Small intestine (tissue), 7 donors: Measurements from ENCODE around the gene HDAC6. TPM values are rescaled to one million over a fixed set of nuclear protein-coding genes. Genes with fewer than 3 reads are reported as not detected.

Experiments used
- DNase-seq, 2 donors: peaks; one replicate each; pipeline versions ENCODE4 v3.0.0 to v3.0.0-alpha.2; 2013
- FAIRE-seq: peaks from 2 replicates; lab custom pipeline; 2012; peaks lifted over from hg19 to GRCh38; lab: Jason Lieb, UNC
- H3K27ac ChIP-seq, 3 donors: one replicate each; pipeline ENCODE4 v1.5.1; 2013; ENCODE audit warnings: low read length in 2 of 3, mild to moderate bottlenecking in 2 of 3, control low read depth in 1 of 3, inconsistent platforms in 1 of 3, low read depth in 1 of 3, moderate library complexity in 1 of 3
- H3K27me3 ChIP-seq, 3 donors: one replicate each; pipeline ENCODE4 v1.6.1; 2013; ENCODE audit warnings: low read length in 3 of 3, inconsistent platforms in 1 of 3; ENCODE audit not compliant: control insufficient read depth in 3 of 3, insufficient read depth in 3 of 3
- H3K36me3 ChIP-seq, 3 donors: one replicate each; pipeline ENCODE4 v1.6.1; 2013; ENCODE audit warnings: low read length in 3 of 3, inconsistent platforms in 1 of 3, low read depth in 1 of 3, mild to moderate bottlenecking in 1 of 3, moderate library complexity in 1 of 3; ENCODE audit not compliant: control insufficient read depth in 3 of 3, insufficient read depth in 2 of 3
- H3K4me1 ChIP-seq, 3 donors: one replicate each; pipeline ENCODE4 v1.6.1; 2013; ENCODE audit warnings: low read length in 2 of 3, inconsistent platforms in 1 of 3, low read depth in 1 of 3, mild to moderate bottlenecking in 1 of 3, moderate library complexity in 1 of 3; ENCODE audit not compliant: control insufficient read depth in 3 of 3, insufficient read depth in 2 of 3
- H3K4me3 ChIP-seq, 3 donors: one replicate each; pipeline ENCODE4 v1.5.1; 2013; ENCODE audit warnings: low read length in 3 of 3, control low read depth in 1 of 3, inconsistent platforms in 1 of 3, low read depth in 1 of 3, mild to moderate bottlenecking in 1 of 3, moderate library complexity in 1 of 3
- H3K9me3 ChIP-seq, 2 donors: one replicate each; pipeline ENCODE4 v1.6.1; 2013; ENCODE audit warnings: low read depth in 1 of 2, low read length in 1 of 2; ENCODE audit not compliant: control insufficient read depth in 2 of 2, insufficient read depth in 1 of 2
- WGBS, 3 donors: extraction: QIAGEN DNeasy Blood & Tissue Kit; methylation state at CpG; one replicate each; pipeline ENCODE4 v1.1.7; 2013; 5-methylcytosine and 5-hydroxymethylcytosine counted together
- polyA plus RNA-seq, 4 donors: library from polyadenylated mRNA; stranded (reverse) in 3 of 4; unstranded in 1 of 4; fragments of 200-250 nt in 3 of 4; fragments of 120-200 nt in 1 of 4; gene quantifications; one replicate each; pipeline versions ENCODE4 v1.2.1 to v1.2.3, GENCODE V29; 2013
- donor health status: healthy with polysubstance abuse.
- donor health status: control.
- donor health status: control.
- donor health status: Bipolar disorder and iron deficiency.
- donor health status: healthy.

Gene HDAC6
- polyA plus RNA-seq, 4 donors: 51.5 to 110 (median 102) TPM

GRCh38 chrX:48823053-48823452 lies 21.2 kb downstream of the HDAC6 start:
- H3K27ac ChIP-seq: no peak overlapping the region
- FAIRE-seq: no peak
- no peak overlapping the region for H3K4me3 ChIP-seq
- 81 to 86% (median 83%) methylated on average over 5 to 6 of the region's 6 CpGs for WGBS, 3 donors
- peaks cover 0 to 5% of the 10 kb centered on the region in 2 donors for H3K9me3 ChIP-seq
- H3K36me3 ChIP-seq: peaks cover 0 to 55% (median 2%) of the 10 kb centered on the region in 3 donors
- H3K27me3 ChIP-seq: peaks cover 0 to 18% (median 2%) of the 10 kb centered on the region in 3 donors
- DNase-seq: no peak
- no peaks in the 10 kb centered on the region for H3K4me1 ChIP-seq

DNA sequence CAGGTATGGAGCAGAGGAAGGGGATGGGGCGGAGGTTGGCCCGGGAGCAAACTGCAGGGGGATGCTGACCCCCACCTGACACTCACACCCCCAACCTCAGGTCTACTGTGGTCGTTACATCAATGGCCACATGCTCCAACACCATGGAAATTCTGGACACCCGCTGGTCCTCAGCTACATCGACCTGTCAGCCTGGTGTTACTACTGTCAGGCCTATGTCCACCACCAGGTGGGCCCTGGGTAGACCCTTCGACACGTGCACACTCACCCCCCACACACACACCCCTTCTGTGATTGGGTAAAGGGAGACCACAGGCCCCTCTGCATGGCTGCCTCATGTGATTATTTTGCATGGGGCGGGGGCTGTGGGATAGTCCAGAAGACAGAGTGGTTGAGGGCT lies 22.2 kb downstream of the HDAC6 start:
- peaks cover 0 to 5% of the 10 kb centered on the region in 2 donors for H3K9me3 ChIP-seq
- H3K4me3 ChIP-seq: no peak overlapping the region
- no peaks in the 10 kb centered on the region for H3K4me1 ChIP-seq
- no peak for FAIRE-seq
- H3K27me3 ChIP-seq: peaks cover 0 to 18% (median 2%) of the 10 kb centered on the region in 3 donors
- DNase-seq: no peak
- H3K36me3 ChIP-seq: peaks cover 0 to 45% (median 2%) of the 10 kb centered on the region in 3 donors
- 88 to 100% (median 92%) methylated on average over 5 to 8 of the region's 8 CpGs for WGBS, 3 donors
- no peak overlapping the region for H3K27ac ChIP-seq

- Histone ChIP-seq H3K36me3 (peaks cover 0 to 38% (median 2%) of the 10 kb centered on the region in 3 donors), H3K9me3 (peaks cover 0 to 5% of the 10 kb centered on the region in 2 donors), H3K27me3 (peaks cover 0 to 22% (median 2%) of the 10 kb centered on the region in 3 donors), H3K4me1 (no peaks in the 10 kb centered on the region), H3K27ac (no peak within 1 kb of the TSS), H3K4me3 (no peak within 1 kb of the TSS)
- WGBS, 3 donors: 42 to 83% (median 73%) methylated on average over 12 to 67 of the region's 67 CpGs
- DNase-seq (no peak), FAIRE-seq (no peak)
Observed at GRCh38 chrX:48826135-48826875, 24.4 kb downstream of the HDAC6 start, which contains the start of gene ERAS. TSS of gene ERAS (plus strand) at chrX:48826513. CDS start at chrX:48829124, 2,611 bp downstream.

- Histone ChIP-seq H3K27ac (no peak overlapping the region), H3K27me3 (peaks cover 4 to 26% (median 4%) of the 10 kb centered on the region in 3 donors), H3K36me3 (peaks cover 0 to 35% (median 2%) of the 10 kb centered on the region in 3 donors), H3K9me3 (peaks cover 0 to 5% of the 10 kb centered on the region in 2 donors), H3K4me1 (no peaks in the 10 kb centered on the region), H3K4me3 (no peak overlapping the region)
- FAIRE-seq: no peak
- 27 to 80% (median 80%) methylated on average over 24 to 73 of the region's 73 CpGs for WGBS, 3 donors
- DNase-seq: no peak
Observed at GRCh38 chrX:48826876-48827653, 25.2 kb downstream of the HDAC6 start.

- no peak for DNase-seq
- H3K4me1 ChIP-seq: no peaks in the 10 kb centered on the region
- H3K9me3 ChIP-seq: peaks cover 0 to 5% of the 10 kb centered on the region in 2 donors
- 44 to 71% (median 52%) methylated on average over 4 of the region's 4 CpGs for WGBS, 3 donors
- FAIRE-seq: no peak
- H3K27ac ChIP-seq: no peak overlapping the region
- H3K27me3 ChIP-seq: peaks cover 4 to 29% (median 4%) of the 10 kb centered on the region in 3 donors
- H3K36me3 ChIP-seq: peaks cover 0 to 32% (median 2%) of the 10 kb centered on the region in 3 donors
- H3K4me3 ChIP-seq: no peak overlapping the region
Observed at GRCh38 chrX:48827654-48827968, 25.7 kb downstream of the HDAC6 start.

- H3K27me3 ChIP-seq: peaks cover 4 to 33% (median 7%) of the 10 kb centered on the region in 3 donors
- H3K36me3 ChIP-seq: peaks cover 0 to 16% (median 2%) of the 10 kb centered on the region in 3 donors
- no peaks in the 10 kb centered on the region for H3K4me1 ChIP-seq
- FAIRE-seq (no peak), DNase-seq (no peak)
- H3K4me3 ChIP-seq: no peak overlapping the region
- 84 to 91% (median 87%) methylated on average over 22 to 24 of the region's 24 CpGs for WGBS, 3 donors
- peaks cover 0 to 5% of the 10 kb centered on the region in 2 donors for H3K9me3 ChIP-seq
- H3K27ac ChIP-seq: no peak overlapping the region
Observed at GRCh38 chrX:48829016-48829735, 27.3 kb downstream of the HDAC6 start.

DNA sequence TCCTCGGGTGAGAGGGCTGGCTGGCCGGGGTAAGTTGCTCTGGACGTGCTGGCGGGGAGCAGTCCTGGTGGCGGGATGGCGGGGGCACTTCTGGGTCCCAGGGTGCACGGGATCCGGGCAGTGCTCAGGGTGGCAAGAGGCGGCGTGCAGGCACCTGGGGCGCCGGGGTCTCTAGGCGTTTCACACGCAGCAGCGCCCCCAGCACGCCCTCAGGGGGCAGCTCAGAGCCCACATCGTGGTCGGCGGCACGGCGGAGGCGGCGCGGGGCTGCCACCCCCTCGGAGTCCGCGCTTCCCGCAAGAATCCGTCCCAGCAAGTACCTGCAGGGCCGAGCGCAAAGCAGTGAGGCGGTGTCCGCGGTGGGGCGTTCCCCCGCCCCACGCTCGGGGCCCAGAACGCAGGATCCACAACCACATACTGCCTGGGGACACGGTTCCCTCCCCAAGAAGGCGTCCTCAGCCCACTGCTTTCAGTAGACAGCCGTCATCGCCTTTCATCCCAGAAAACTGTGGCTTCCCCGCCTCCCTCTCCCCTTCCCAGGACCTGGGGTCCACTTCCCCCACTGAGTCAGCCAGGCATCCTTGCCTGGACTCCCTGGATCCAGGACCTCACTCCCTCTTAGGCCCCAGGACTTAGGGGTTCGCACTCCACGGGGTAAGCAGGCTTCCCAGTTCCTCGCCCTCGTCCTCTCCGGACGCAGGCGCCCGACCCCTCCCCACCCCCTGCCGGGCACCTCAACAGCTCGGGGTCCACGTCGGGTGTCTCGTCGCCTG lies 29.5 kb downstream of the HDAC6 start:
- WGBS, 3 donors: 22 to 60% (median 49%) methylated on average over 24 to 58 of the region's 58 CpGs
- H3K9me3 ChIP-seq: no peaks in the 10 kb centered on the region
- H3K4me3 ChIP-seq: no peak overlapping the region
- H3K4me1 ChIP-seq: no peaks in the 10 kb centered on the region
- no peak for DNase-seq
- no peak for FAIRE-seq
- peaks cover 4 to 32% (median 8%) of the 10 kb centered on the region in 3 donors for H3K27me3 ChIP-seq
- H3K36me3 ChIP-seq: no peaks in the 10 kb centered on the region
- no peak overlapping the region for H3K27ac ChIP-seq
